IMR-90 (cell line): ENCODE measurements around the gene NSUN5. TPM values are rescaled to one million over a fixed set of nuclear protein-coding genes. Genes with fewer than 3 reads are reported as not detected.

Source experiments
- ATAC-seq: fragments of 200-7000 bp; cut with Tn5 transposase; 2 replicates; pipeline ENCODE4 v1.9.1; 2020; ENCODE audit warnings: low read depth, mild to moderate bottlenecking, moderate library complexity
- BruUV-seq: library from RNA; stranded (reverse); fragments of 400-500 nt; replicated peaks from 2 replicates; lab custom pipeline; 2021; lab: Mats Ljungman, UMichigan
- CTCF ChIA-PET: fragments of 300-600 bp; formaldehyde crosslinking; extraction: SDS; loops from one replicate; lab custom pipeline; 2021; ENCODE audit warnings: antibody characterized with exemption; lab: Yijun Ruan, JAX
- POLR2A ChIA-PET: fragments of 300-600 bp; sonication (Branson Sonifier 250); formaldehyde crosslinking; loops from one replicate; lab custom pipeline; 2022; ENCODE audit warnings: antibody characterized with exemption; ENCODE audit not compliant: unreplicated experiment; lab: Charles Lee
- DNase-seq: peaks from one replicate; pipeline ENCODE4 v3.0.0; 2013
- H2AFZ ChIP-seq: replicated peaks from 2 replicates; pipeline ENCODE3; 2013; ENCODE audit warnings: low read length, mild to moderate bottlenecking; ENCODE audit not compliant: poor library complexity
- H2AK5ac ChIP-seq: 2 replicates; pipeline ENCODE4 v1.6.1; 2013; ENCODE audit warnings: low read depth, low read length, inconsistent platforms
- H2AK9ac ChIP-seq: replicated peaks from 2 replicates; pipeline ENCODE3; 2013; ENCODE audit warnings: mild to moderate bottlenecking, low read depth, low read length, moderate library complexity; ENCODE audit not compliant: poor library complexity
- H2BK120ac ChIP-seq: 2 replicates; pipeline ENCODE4 v1.6.1; 2013; ENCODE audit warnings: low read depth, low read length, inconsistent platforms
- H2BK15ac ChIP-seq: 3 replicates; pipeline ENCODE4 v1.6.1; 2013; ENCODE audit warnings: low read depth, low read length, inconsistent platforms
- H2BK20ac ChIP-seq: 2 replicates; pipeline ENCODE4 v1.6.1; 2013; ENCODE audit warnings: low read depth, mild to moderate bottlenecking, inconsistent platforms, low read length, moderate library complexity
- H2BK5ac ChIP-seq: 2 replicates; pipeline ENCODE4 v1.6.1; 2013; ENCODE audit warnings: mild to moderate bottlenecking, low read depth, low read length, inconsistent platforms; ENCODE audit not compliant: poor library complexity, severe bottlenecking
- H3K14ac ChIP-seq: replicated peaks from 2 replicates; pipeline ENCODE4 v1.6.1; 2013; ENCODE audit warnings: low read depth, low read length, inconsistent platforms
- H3K18ac ChIP-seq: 2 replicates; pipeline ENCODE4 v1.6.1; 2013; ENCODE audit warnings: low read depth, low read length, control low read depth
- H3K23ac ChIP-seq: 2 replicates; pipeline ENCODE4 v1.6.1; 2013; ENCODE audit warnings: low read depth, low read length, inconsistent platforms
- H3K27ac ChIP-seq: 2 replicates; pipeline ENCODE4 v1.5.1; 2013; ENCODE audit warnings: mild to moderate bottlenecking, control low read depth, low read length; ENCODE audit not compliant: insufficient read depth
- H3K27me3 ChIP-seq: 2 replicates; pipeline ENCODE4 v1.6.1; 2013; ENCODE audit warnings: low read length; ENCODE audit not compliant: control insufficient read depth, insufficient read depth
- H3K36me3 ChIP-seq: 2 replicates; pipeline ENCODE4 v1.6.1; 2013; ENCODE audit warnings: low read length, mixed read lengths; ENCODE audit not compliant: control insufficient read depth, insufficient read depth
- H3K4ac ChIP-seq: 2 replicates; pipeline ENCODE4 v1.6.1; 2013; ENCODE audit warnings: low read depth, low read length, inconsistent platforms
- H3K4me1 ChIP-seq: 2 replicates; pipeline ENCODE4 v1.6.1; 2013; ENCODE audit warnings: low read length, mixed read lengths; ENCODE audit not compliant: control insufficient read depth, insufficient read depth
- H3K4me2 ChIP-seq: 2 replicates; pipeline ENCODE4 v1.6.1; 2013; ENCODE audit warnings: low read depth, mild to moderate bottlenecking, control low read depth, low read length, moderate library complexity
- H3K4me3 ChIP-seq: 2 replicates; pipeline ENCODE4 v1.5.1; 2013; ENCODE audit warnings: low read depth, mild to moderate bottlenecking, control low read depth, low read length, moderate library complexity; ENCODE audit not compliant: insufficient read depth
- H3K56ac ChIP-seq: 2 replicates; pipeline ENCODE4 v1.6.1; 2013; ENCODE audit warnings: low read length, inconsistent platforms; ENCODE audit not compliant: insufficient read depth; ENCODE audit errors: extremely low read depth
- H3K79me1 ChIP-seq, 2 experiments: 2 replicates each; pipeline ENCODE4 v1.6.1; 2013; ENCODE audit warnings: low read length in 2 of 2, inconsistent platforms in 1 of 2, low read depth in 1 of 2
- H3K9ac ChIP-seq: 2 replicates; pipeline ENCODE4 v1.6.1; 2013; ENCODE audit warnings: low read depth, low read length, control low read depth
- H3K9me1 ChIP-seq: 2 replicates; pipeline ENCODE4 v1.6.1; 2013; ENCODE audit warnings: low read length, inconsistent platforms; ENCODE audit not compliant: insufficient read depth
- H3K9me3 ChIP-seq: 2 replicates; pipeline ENCODE4 v1.6.1; 2013; ENCODE audit warnings: low read length; ENCODE audit not compliant: control insufficient read depth, insufficient read depth
- H4K20me1 ChIP-seq: 2 replicates; pipeline ENCODE4 v1.6.1; 2013; ENCODE audit warnings: low read length, inconsistent platforms; ENCODE audit not compliant: insufficient read depth
- H4K5ac ChIP-seq: 2 replicates; pipeline ENCODE4 v1.6.1; 2013; ENCODE audit warnings: mild to moderate bottlenecking, low read depth, low read length, control low read depth
- H4K8ac ChIP-seq, 2 experiments: 2 replicates each; pipeline ENCODE4 v1.6.1; 2013; ENCODE audit warnings: low read depth in 2 of 2, low read length in 2 of 2, control low read depth in 1 of 2, inconsistent platforms in 1 of 2
- H4K91ac ChIP-seq: 2 replicates; pipeline ENCODE4 v1.6.1; 2013; ENCODE audit warnings: low read depth, low read length, inconsistent platforms; ENCODE audit not compliant: insufficient read depth
- SMC3 ChIP-seq: fragments of 150-350 bp; IDR thresholded peaks from 2 replicates; pipeline ENCODE4 v1.6.1; 2016; ENCODE audit warnings: low read depth, mild to moderate bottlenecking, antibody characterized with exemption, low read length, moderate library complexity
- WGBS, 2 experiments: methylation state at CpG; one replicate each; pipeline versions ENCODE4 v1.1.5 to v1.1.7; 2013; ENCODE audit warnings: missing lambda C conversion rate in 2 of 2; ENCODE audit not compliant: insufficient read length in 1 of 2; ENCODE audit errors: extremely low coverage in 2 of 2; 5-methylcytosine and 5-hydroxymethylcytosine counted together
- dilution Hi-C: fragments of 300-500 bp; cut with HindIII; formaldehyde crosslinking; loops from one replicate; pipeline ENCODE4 v1.14.3; 2018; ENCODE audit warnings: low sequenced_read_pairs; ENCODE audit not compliant: unreplicated experiment
- in situ Hi-C: fragments of 300-500 bp; cut with MboI; formaldehyde crosslinking; loops from 3 replicates; pipeline ENCODE4 v1.14.3; 2019; ENCODE audit warnings: low sequenced_read_pairs, inconsistent platforms, mixed read lengths
- intact Hi-C: fragments of 100-400 bp; cut with micrococcal nuclease; formaldehyde crosslinking; loops from 2 replicates; pipeline ENCODE4 v1.10.0; 2022
- polyA plus RNA-seq, 3 experiments: library from polyadenylated mRNA; depleted of rRNA; stranded (reverse); fragments of >200 nt; gene quantifications; 2 replicates each; pipeline ENCODE4 v1.2.3, GENCODE V29; 2012; ENCODE audit warnings: low replicate concordance in 1 of 3
- total RNA-seq: library from RNA; depleted of rRNA; stranded (reverse); fragments of >200 nt; gene quantifications from 2 replicates; pipeline ENCODE4 v1.2.3, GENCODE V29; 2012

Gene NSUN5
- total and polyA plus RNA-seq, 2 of the 4 experiments (the other 2 are of a cell fraction) = 10.0 to 17.7 TPM

GRCh38 chr7:73354821-73355220 lies 46.2 kb upstream of the NSUN5 start:
- Histone ChIP-seq H2BK5ac (no peak overlapping the region), H2BK20ac (no peak overlapping the region), H3K56ac (no peak overlapping the region), H3K4me3 (no peak overlapping the region), H3K27me3 (peaks cover 4% of the 10 kb centered on the region), H4K91ac (no peak overlapping the region), H3K9me1 (peaks cover 4% of the 10 kb centered on the region; the same call in 1 of the 2 replicates), H4K8ac (no peak overlapping the region), H3K27ac (no peak overlapping the region), H2AK5ac (no peak overlapping the region), H2AFZ (no peak overlapping the region), H2AK9ac (no peak overlapping the region), H4K20me1 (no peaks in the 10 kb centered on the region), H3K9ac (no peak overlapping the region), H4K5ac (no peak overlapping the region), H3K4me2 (no peak overlapping the region), H2BK120ac (no peak overlapping the region), H3K14ac (no peak overlapping the region), H3K9me3 (peaks cover 9% of the 10 kb centered on the region), H3K18ac (no peak overlapping the region), H3K79me1 (no peaks in the 10 kb centered on the region), H3K23ac (no peak overlapping the region), H3K4me1 (peaks cover 4% of the 10 kb centered on the region; the same call in 1 of the 2 replicates), H3K36me3 (no peaks in the 10 kb centered on the region), H2BK15ac (no peak overlapping the region), H3K4ac (no peak overlapping the region)
- ATAC-seq (no peak), DNase-seq (no peak)
- CTCF ChIA-PET = no interaction called here
- intact Hi-C loops (loop anchor here (5.0 kb wide), 2 partner anchors 32 to 72 kb away; no protein-coding TSS in a partner anchor), in situ Hi-C loops (no loop called here), dilution Hi-C loops (no loop called here)
- BruUV-seq = no TSS peak
- POLR2A ChIA-PET = no interaction called here
- 77% methylated on average over 8 of the region's 17 CpGs; no CpG with 5 or more reads in 1 of the 2 experiments for WGBS, 2 experiments
- no peak for TF ChIP-seq SMC3
